A549 (cell line): ENCODE data around the gene YPEL4. TPM values are rescaled to one million over a fixed set of nuclear protein-coding genes. Genes with fewer than 3 reads are reported as not detected.

Experiments used
- ATAC-seq, 2 experiments: fragments of 200-7000 bp in 1 of 2; fragments of >200 bp in 1 of 2; cut with Nextera tagmentation in 1 of 2; cut with Tn5 transposase in 1 of 2; 3 replicates each; pipeline versions ENCODE4 v1.8.0 to v1.9.1; 2018 to 2020; ENCODE audit warnings: mild to moderate bottlenecking in 1 of 2, moderate library complexity in 1 of 2
- CTCF ChIA-PET: fragments of 300-600 bp; sonication (Branson Sonifier 250); formaldehyde crosslinking; extraction: SDS; loops from one replicate; lab custom pipeline; 2021; ENCODE audit warnings: antibody characterized with exemption, inconsistent platforms; lab: Yijun Ruan, JAX
- POLR2A ChIA-PET: fragments of 350-600 bp; formaldehyde crosslinking; extraction: SDS; loops from one replicate; lab custom pipeline; 2021; ENCODE audit warnings: antibody characterized with exemption, inconsistent platforms; lab: Yijun Ruan, JAX
- DNase-seq, 2 experiments: peaks; one replicate each; pipeline versions ENCODE4 v3.0.0 to v3.0.0-alpha.2; 2011 to 2016; ENCODE audit warnings: low read depth in 1 of 2, low spot score in 1 of 2
- FAIRE-seq: peaks from 2 replicates; lab custom pipeline; 2011; peaks lifted over from hg19 to GRCh38; lab: Jason Lieb, UNC
- H3K27ac ChIP-seq, 2 experiments: fragments of >200 bp; sonication (Bioruptor Twin); formaldehyde crosslinking; 3 replicates each; pipeline ENCODE4 v1.5.1; 2016 to 2017
- H3K4me1 ChIP-seq: fragments of >200 bp; sonication (Bioruptor Twin); formaldehyde crosslinking; 3 replicates; pipeline ENCODE4 v1.6.1; 2016
- H3K4me2 ChIP-seq: fragments of >200 bp; sonication (Bioruptor Twin); formaldehyde crosslinking; 3 replicates; pipeline ENCODE4 v1.6.1; 2016
- H3K4me3 ChIP-seq: fragments of >200 bp; sonication (Bioruptor Twin); formaldehyde crosslinking; 3 replicates; pipeline ENCODE4 v1.5.1; 2016
- H3K9me3 ChIP-seq: fragments of >200 bp; sonication (Bioruptor Twin); formaldehyde crosslinking; 3 replicates; pipeline ENCODE4 v1.6.1; 2016
- CHD2 ChIP-seq: fragments of 150-350 bp; IDR thresholded peaks from 2 replicates; pipeline ENCODE4 v1.6.1; 2014; ENCODE audit warnings: low read length; ENCODE audit not compliant: partially characterized antibody
- CTCF ChIP-seq: fragments of >200 bp; sonication (Bioruptor Twin); formaldehyde crosslinking; IDR thresholded peaks from 3 replicates; pipeline ENCODE4 v1.5.1; 2016
- ELK1 ChIP-seq: fragments of 150-350 bp; IDR thresholded peaks from 2 replicates; pipeline ENCODE4 v1.6.1; 2014; ENCODE audit warnings: low read depth, mild to moderate bottlenecking, low read length
- FOSB ChIP-seq: fragments of 250-450 bp; sonication (Bioruptor Pico); IDR thresholded peaks from 2 replicates; pipeline ENCODE4 v1.5.0; 2020; ENCODE audit warnings: mild to moderate bottlenecking, moderate library complexity
- FOSL2 ChIP-seq, 2 experiments: fragments of 450-650 bp in 1 of 2; fragments of >200 bp in 1 of 2; sonication (Bioruptor Twin) in 1 of 2; formaldehyde crosslinking; IDR thresholded peaks; 2 replicates each; pipeline versions ENCODE4 v1.5.0 to v1.6.1; 2016 to 2020; ENCODE audit warnings: mild to moderate bottlenecking in 1 of 2, moderate library complexity in 1 of 2
- FOXS1 ChIP-seq: fragments of 250-450 bp; sonication (Bioruptor Pico); IDR thresholded peaks from 2 replicates; pipeline ENCODE4 v1.5.0; 2020; ENCODE audit warnings: mild to moderate bottlenecking, moderate library complexity
- HOXA7 ChIP-seq: fragments of 250-450 bp; sonication (Bioruptor Pico); IDR thresholded peaks from 2 replicates; pipeline ENCODE4 v1.5.0; 2020; ENCODE audit warnings: mild to moderate bottlenecking, moderate library complexity
- HOXB5 ChIP-seq: fragments of 250-450 bp; sonication (Bioruptor Pico); IDR thresholded peaks from 2 replicates; pipeline ENCODE4 v1.5.0; 2020; ENCODE audit warnings: mild to moderate bottlenecking, moderate library complexity
- JUN ChIP-seq, 2 experiments: fragments of >200 bp; sonication (Bioruptor Twin); formaldehyde crosslinking; IDR thresholded peaks; 2 replicates in 1 of 2; 3 replicates in 1 of 2; pipeline ENCODE4 v1.6.1; 2016 to 2017
- MYC ChIP-seq: IDR thresholded peaks from 2 replicates; pipeline ENCODE4 v1.6.1; 2012; ENCODE audit warnings: mild to moderate bottlenecking, inconsistent platforms, low read length, improper control_type of control experiment, borderline replicate concordance
- PHF8 ChIP-seq: fragments of 200-600 bp; sonication (generic); IDR thresholded peaks from 2 replicates; pipeline ENCODE4 v1.6.1; 2016; ENCODE audit warnings: low read depth, mild to moderate bottlenecking, antibody characterized with exemption, moderate library complexity, borderline replicate concordance
- POLR2A ChIP-seq: IDR thresholded peaks from 2 replicates; pipeline ENCODE4 v1.6.1; 2012; ENCODE audit warnings: mild to moderate bottlenecking, low read length
- RARB ChIP-seq: fragments of 250-450 bp; sonication (Bioruptor Pico); IDR thresholded peaks from 2 replicates; pipeline ENCODE4 v1.8.0; 2021; ENCODE audit warnings: mild to moderate bottlenecking, moderate library complexity
- REST ChIP-seq: fragments of 200-600 bp; sonication (generic); IDR thresholded peaks from 2 replicates; pipeline ENCODE4 v1.6.1; 2016; ENCODE audit warnings: antibody characterized with exemption, mild to moderate bottlenecking, moderate library complexity
- RFX5 ChIP-seq: fragments of 450-650 bp; IDR thresholded peaks from 2 replicates; pipeline ENCODE4 v1.7.1; 2014; ENCODE audit warnings: antibody characterized with exemption, mild to moderate bottlenecking, moderate library complexity
- ZC3H11A ChIP-seq: fragments of 450-650 bp; IDR thresholded peaks from 2 replicates; pipeline ENCODE4 v1.6.1; 2014; ENCODE audit warnings: antibody characterized with exemption, mild to moderate bottlenecking
- WGBS: methylation state at CpG from one replicate; pipeline ENCODE4 v1.1.6; 2017; ENCODE audit errors: missing lambda C conversion rate; 5-methylcytosine and 5-hydroxymethylcytosine counted together
- polyA plus RNA-seq, 4 experiments: library from polyadenylated mRNA; depleted of rRNA in 3 of 4; stranded (reverse); fragments of >200 nt; fragmentation: RNase III in 1 of 4; extraction: RNeasy Plus Mini Kit Qiagen cat#74134 plus additional on column Dnase treatment in 1 of 4; gene quantifications; 2 replicates in 3 of 4; 3 replicates in 1 of 4; pipeline ENCODE4 v1.2.3, GENCODE V29; 2011 to 2017
- TF ChIP-seq, protein P1 (sequence below): IDR thresholded peaks from 2 replicates; pipeline ENCODE4 v1.6.1; 2012
- TF ChIP-seq, protein P2 (sequence below): IDR thresholded peaks from 2 replicates; pipeline ENCODE4 v1.6.1; 2012; ENCODE audit warnings: low read depth, borderline replicate concordance

Gene YPEL4
- polyA plus RNA-seq, 2 of the 4 experiments (the other 2 are of a cell fraction) = 0.04 to 0.06 TPM

- ATAC-seq (peak; percentile 90 to 94), FAIRE-seq (peak; percentile 97), DNase-seq (peak; percentile 99 to 100)
- TF ChIP-seq ELK1 (peak; percentile 46; the same call in 1 of the 2 replicates), PHF8 (peak; percentile 93; the same call in 1 of the 2 replicates), ZC3H11A (no peak), JUN (IDR thresholded peaks at IDR 0.05) (peak in 1 of 2 experiments; percentile 51; a peak in 3 of 5 replicates), HOXA7 (CRISPR knock-in tag) (no peak), MYC (peak; percentile 68), CTCF (no peak; the same call in 2 of the 3 replicates), RFX5 (peak; percentile 58; the same call in 1 of the 2 replicates), CHD2 (peak; percentile 82), RARB (CRISPR knock-in tag) (no peak), POLR2A (peak; percentile 90), FOSB (CRISPR knock-in tag) (no peak), HOXB5 (CRISPR knock-in tag) (0 out of 2 replicates have a peak, but pooled peaks have one; percentile 42), FOXS1 (CRISPR knock-in tag) (no peak), REST (peak; percentile 83), FOSL2 (IDR thresholded peaks at IDR 0.05) (no peak), FOSL2 (CRISPR knock-in tag; IDR thresholded peaks at IDR 0.05) (no peak)
- TF ChIP-seq, protein P1, sequence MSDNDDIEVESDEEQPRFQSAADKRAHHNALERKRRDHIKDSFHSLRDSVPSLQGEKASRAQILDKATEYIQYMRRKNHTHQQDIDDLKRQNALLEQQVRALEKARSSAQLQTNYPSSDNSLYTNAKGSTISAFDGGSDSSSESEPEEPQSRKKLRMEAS = peak; percentile 73
- TF ChIP-seq, protein P2, sequence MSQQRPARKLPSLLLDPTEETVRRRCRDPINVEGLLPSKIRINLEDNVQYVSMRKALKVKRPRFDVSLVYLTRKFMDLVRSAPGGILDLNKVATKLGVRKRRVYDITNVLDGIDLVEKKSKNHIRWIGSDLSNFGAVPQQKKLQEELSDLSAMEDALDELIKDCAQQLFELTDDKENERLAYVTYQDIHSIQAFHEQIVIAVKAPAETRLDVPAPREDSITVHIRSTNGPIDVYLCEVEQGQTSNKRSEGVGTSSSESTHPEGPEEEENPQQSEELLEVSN = peak; percentile 59; the same call in 1 of the 2 replicates
- ChIA-PET POLR2A (interaction anchor here (0.6 to 2.5 kb wide), 3 partner anchors 19 to 74 kb away, joined by 3 to 8 read pairs (median 4); partner anchors contain the start of genes MED19, SELENOH and TMX2), CTCF (interaction anchor here (0.6 to 1.3 kb wide), 4 partner anchors 132 to 1504 kb away, joined by 3 to 5 read pairs (median 4); partner anchors contain the start of gene DTX4)
- Histone ChIP-seq H3K4me1 (peaks cover 18% of the 10 kb centered on the region), H3K4me3 (peak within 1 kb of the TSS; percentile 86), H3K27ac (peak within 1 kb of the TSS; percentile 96), H3K4me2 (peak within 1 kb of the TSS; percentile 95), H3K9me3 (no peaks in the 10 kb centered on the region)
- WGBS = under 1% methylated on average over 42 of the region's 96 CpGs
These were observed 18.2 kb upstream of the YPEL4 start, which contains the start of gene ZDHHC5 for GRCh38 chr11:57667736-57668433. Gene ZDHHC5, plus strand, starts transcription at chr11:57668114. Its CDS starts 4,977 bp downstream, at chr11:57673091.
